ENCODE measurements around the gene RNF123. TPM values are rescaled to one million over a fixed set of nuclear protein-coding genes. Genes with fewer than 3 reads are reported as not detected.
"Not testable (repeated sequence)": the region's sequence is repeated elsewhere in the genome, so short reads cannot be mapped to it uniquely, and the experiment has no call there.

RNF123 gene
- total and polyA plus RNA-seq, 10 of the 15 experiments (the other 5 are each of a cell fraction or from before 2014, with no cell fraction given), result 4.2 to 31.5 (median 17.6) TPM

DNA sequence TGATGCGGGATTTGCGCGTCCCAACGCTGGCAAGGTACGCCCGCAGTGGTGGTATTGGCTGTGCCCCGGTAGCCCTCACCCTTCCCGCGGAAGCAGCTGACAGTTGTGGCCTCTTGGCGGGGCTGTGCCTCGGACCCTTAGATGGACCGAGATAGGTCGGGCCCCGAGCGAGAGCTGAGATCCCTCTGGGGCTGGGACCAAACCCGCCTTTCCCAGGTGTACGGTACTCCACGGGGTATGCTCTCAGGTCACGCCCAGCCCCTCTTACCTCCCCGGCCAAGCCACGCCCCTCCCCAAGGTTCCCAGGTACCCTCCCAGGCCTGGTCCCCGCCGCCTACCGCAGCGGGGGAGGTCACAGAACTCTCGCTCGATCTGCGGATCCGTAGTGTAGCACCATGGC is 3.0 kb upstream of the RNF123 start:
- H3K4me1 ChIP-seq (ENCODE audit: control insufficient read depth, insufficient read depth, low read length); SMC1A ChIA-PET (ENCODE audit: uncharacterized antibody, unreplicated experiment); in situ Hi-C loops (cut with MboI); DNase-seq (ENCODE audit: low read depth, low spot score); intact Hi-C loops (cut with micrococcal nuclease; ENCODE audit: unreplicated experiment); H3K4me3 ChIP-seq; H3K9me3 ChIP-seq (replicated peaks; ENCODE audit: control insufficient read depth, insufficient read depth, low read length); H3K9ac ChIP-seq (ENCODE audit: control insufficient read depth, insufficient read depth, low read length); H3K27ac ChIP-seq (ENCODE audit: control insufficient read depth, insufficient read depth); FAIRE-seq; H3K27me3 ChIP-seq (replicated peaks in 1 of 2; ENCODE audit: control insufficient read depth in 2 of 2, insufficient read depth in 2 of 2, low read length in 1 of 2); H2AFZ ChIP-seq (ENCODE audit: control insufficient read depth, low read depth, low read length); CTCF ChIA-PET; H4K20me1 ChIP-seq (ENCODE audit: control insufficient read depth, insufficient read depth); BruUV-seq (replicated peaks); ATAC-seq; POLR2A ChIA-PET; RAD21 ChIA-PET (ENCODE audit: unreplicated experiment): not testable (repeated sequence)
- WGBS (ENCODE audit: insufficient coverage, insufficient replicate concordance, low lambda C conversion rate, missing lambda C conversion rate), result 9% methylated on average over 15 of the region's 29 CpGs
- H3K4me2 ChIP-seq (ENCODE audit: control insufficient read depth, insufficient read depth), result peak overlapping the region; percentile 25; the same call in 1 of the 2 replicates
- H3K79me2 ChIP-seq (ENCODE audit: control insufficient read depth, insufficient read depth, low read length), result peaks cover 14% of the 10 kb centered on the region
- H3K36me3 ChIP-seq (ENCODE audit: control insufficient read depth in 2 of 2, insufficient read depth in 2 of 2, low read length in 1 of 2), result peaks cover 0 to 18% of the 10 kb centered on the region in 2 experiments; a peak in 3 of 4 replicates

DNA sequence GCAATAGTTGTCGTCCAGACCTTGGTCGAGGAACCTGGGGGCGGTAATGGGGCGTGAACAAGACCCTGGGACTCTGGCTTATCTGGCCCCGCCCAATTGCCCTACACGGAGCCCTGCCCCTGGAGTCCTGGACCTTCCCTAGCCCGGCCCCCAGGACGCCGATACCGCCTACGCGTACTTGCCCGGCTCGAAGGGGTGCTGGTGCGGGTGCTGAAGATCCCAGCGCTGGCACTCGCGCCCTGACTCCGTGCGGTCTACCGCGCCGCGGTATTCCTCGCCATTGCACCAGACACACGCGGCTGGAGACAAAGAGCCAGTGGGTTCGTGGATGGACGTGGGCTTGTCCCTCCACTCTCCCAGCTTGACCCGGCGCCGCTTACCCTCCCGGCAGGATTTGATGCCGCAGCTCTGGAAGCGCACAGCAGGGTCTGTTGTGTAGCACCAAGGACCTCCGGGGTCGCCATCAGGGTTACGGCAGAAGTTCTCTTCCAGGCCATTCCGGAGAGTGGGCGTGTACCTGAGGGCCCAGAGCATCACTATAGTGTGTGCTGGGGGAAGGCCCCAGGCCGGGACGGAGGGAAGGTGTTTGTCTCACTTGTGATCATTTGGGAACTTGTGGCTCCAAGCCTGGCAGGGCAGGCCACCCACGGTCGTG is 2.5 kb upstream of the RNF123 start:
- H3K4me3 ChIP-seq; DNase-seq (ENCODE audit: low read depth, low spot score); H3K27me3 ChIP-seq (replicated peaks in 1 of 2; ENCODE audit: control insufficient read depth in 2 of 2, insufficient read depth in 2 of 2, low read length in 1 of 2); POLR2A ChIA-PET; FAIRE-seq; H3K27ac ChIP-seq (ENCODE audit: control insufficient read depth, insufficient read depth); CTCF ChIA-PET; ATAC-seq; H3K4me1 ChIP-seq (ENCODE audit: control insufficient read depth, insufficient read depth, low read length); BruUV-seq (replicated peaks); H4K20me1 ChIP-seq (ENCODE audit: control insufficient read depth, insufficient read depth); H2AFZ ChIP-seq (ENCODE audit: control insufficient read depth, low read depth, low read length); in situ Hi-C loops (cut with MboI); intact Hi-C loops (cut with micrococcal nuclease; ENCODE audit: unreplicated experiment); H3K9me3 ChIP-seq (replicated peaks; ENCODE audit: control insufficient read depth, insufficient read depth, low read length); H3K9ac ChIP-seq (ENCODE audit: control insufficient read depth, insufficient read depth, low read length); RAD21 ChIA-PET (ENCODE audit: unreplicated experiment); SMC1A ChIA-PET (ENCODE audit: uncharacterized antibody, unreplicated experiment): not testable (repeated sequence)
- peaks cover 0 to 13% of the 10 kb centered on the region in 2 experiments; a peak in 3 of 4 replicates for H3K36me3 ChIP-seq (ENCODE audit: control insufficient read depth in 2 of 2, insufficient read depth in 2 of 2, low read length in 1 of 2)
- peak; percentile 34; the same call in 1 of the 2 replicates for TF ChIP-seq POLR2A (IDR thresholded peaks at IDR 0.05; ENCODE audit: low read depth, low read length)
- H3K4me2 ChIP-seq (ENCODE audit: control insufficient read depth, insufficient read depth), result peak overlapping the region; percentile 25; the same call in 1 of the 2 replicates
- 49% methylated on average over 28 of the region's 44 CpGs for WGBS (ENCODE audit: insufficient coverage, insufficient replicate concordance, low lambda C conversion rate, missing lambda C conversion rate)
- H3K79me2 ChIP-seq (ENCODE audit: control insufficient read depth, insufficient read depth, low read length), result peaks cover 14% of the 10 kb centered on the region

- POLR2A ChIA-PET; BruUV-seq (replicated peaks); H3K4me3 ChIP-seq; H4K20me1 ChIP-seq (ENCODE audit: control insufficient read depth, insufficient read depth); H3K4me2 ChIP-seq (ENCODE audit: control insufficient read depth, insufficient read depth); H3K9me3 ChIP-seq (replicated peaks; ENCODE audit: control insufficient read depth, insufficient read depth, low read length); FAIRE-seq; H2AFZ ChIP-seq (ENCODE audit: control insufficient read depth, low read depth, low read length); H3K9ac ChIP-seq (ENCODE audit: control insufficient read depth, insufficient read depth, low read length); H3K27me3 ChIP-seq (replicated peaks in 1 of 2; ENCODE audit: control insufficient read depth in 2 of 2, insufficient read depth in 2 of 2, low read length in 1 of 2); CTCF ChIA-PET; H3K4me1 ChIP-seq (ENCODE audit: control insufficient read depth, insufficient read depth, low read length); H3K27ac ChIP-seq (ENCODE audit: control insufficient read depth, insufficient read depth); DNase-seq (ENCODE audit: low read depth, low spot score); SMC1A ChIA-PET (ENCODE audit: uncharacterized antibody, unreplicated experiment); ATAC-seq; in situ Hi-C loops (cut with MboI); RAD21 ChIA-PET (ENCODE audit: unreplicated experiment); intact Hi-C loops (cut with micrococcal nuclease; ENCODE audit: unreplicated experiment): not testable (repeated sequence)
- WGBS (ENCODE audit: insufficient coverage, insufficient replicate concordance, low lambda C conversion rate, missing lambda C conversion rate), result 80% methylated on average over 11 of the region's 12 CpGs
- peaks cover 14% of the 10 kb centered on the region for H3K79me2 ChIP-seq (ENCODE audit: control insufficient read depth, insufficient read depth, low read length)
- H3K36me3 ChIP-seq (ENCODE audit: control insufficient read depth in 2 of 2, insufficient read depth in 2 of 2, low read length in 1 of 2), result peaks cover 0 to 10% of the 10 kb centered on the region in 2 experiments; a peak in 3 of 4 replicates
Observed at GRCh38 chr3:49687424-49687795, 1.9 kb upstream of the RNF123 start.

- Histone ChIP-seq H3K79me2 (ENCODE audit: control insufficient read depth, insufficient read depth, low read length) (peaks cover 14% of the 10 kb centered on the region), H3K4me3 (peak overlapping the region; percentile 62), H3K9ac (ENCODE audit: control insufficient read depth, insufficient read depth, low read length) (peak overlapping the region; percentile 91), H3K27ac (ENCODE audit: control insufficient read depth, insufficient read depth) (peak overlapping the region; percentile 89), H3K4me2 (ENCODE audit: control insufficient read depth, insufficient read depth) (peak overlapping the region; percentile 99)
- H3K27me3 ChIP-seq (replicated peaks in 1 of 2; ENCODE audit: control insufficient read depth in 2 of 2, insufficient read depth in 2 of 2, low read length in 1 of 2); H2AFZ ChIP-seq (ENCODE audit: control insufficient read depth, low read depth, low read length); FAIRE-seq; in situ Hi-C loops (cut with MboI); H3K4me1 ChIP-seq (ENCODE audit: control insufficient read depth, insufficient read depth, low read length); H3K36me3 ChIP-seq (ENCODE audit: control insufficient read depth in 2 of 2, insufficient read depth in 2 of 2, low read length in 1 of 2); H4K20me1 ChIP-seq (ENCODE audit: control insufficient read depth, insufficient read depth); H3K9me3 ChIP-seq (replicated peaks; ENCODE audit: control insufficient read depth, insufficient read depth, low read length); DNase-seq (ENCODE audit: low read depth, low spot score); BruUV-seq (replicated peaks); RAD21 ChIA-PET (ENCODE audit: unreplicated experiment); SMC1A ChIA-PET (ENCODE audit: uncharacterized antibody, unreplicated experiment); intact Hi-C loops (cut with micrococcal nuclease; ENCODE audit: unreplicated experiment): not testable (repeated sequence)
- POLR2A ChIA-PET, result interaction anchor here (1.1 kb wide), 1 partner anchor 60 kb away, joined by 3 read pairs; no protein-coding TSS in a partner anchor
- CTCF ChIA-PET, result interaction anchor here (0.9 to 1.3 kb wide), 2 partner anchors 13 to 149 kb away, joined by 3 read pairs; no protein-coding TSS in a partner anchor
- peak; percentile 14 for ATAC-seq
- 73% methylated on average over 7 of the region's 7 CpGs for WGBS (ENCODE audit: insufficient coverage, insufficient replicate concordance, low lambda C conversion rate, missing lambda C conversion rate)
Observed at GRCh38 chr3:49688338-49689045, 865 bp upstream of the RNF123 start.
